Putamen (tissue), 1 donor: ENCODE results near the gene PPP2R2C.

ENCODE experiments used
- DNase-seq: peaks from one replicate; pipeline ENCODE4 v3.0.0-alpha.2; 2016; ENCODE audit warnings: low spot score

The PPP2R2C gene

DNA sequence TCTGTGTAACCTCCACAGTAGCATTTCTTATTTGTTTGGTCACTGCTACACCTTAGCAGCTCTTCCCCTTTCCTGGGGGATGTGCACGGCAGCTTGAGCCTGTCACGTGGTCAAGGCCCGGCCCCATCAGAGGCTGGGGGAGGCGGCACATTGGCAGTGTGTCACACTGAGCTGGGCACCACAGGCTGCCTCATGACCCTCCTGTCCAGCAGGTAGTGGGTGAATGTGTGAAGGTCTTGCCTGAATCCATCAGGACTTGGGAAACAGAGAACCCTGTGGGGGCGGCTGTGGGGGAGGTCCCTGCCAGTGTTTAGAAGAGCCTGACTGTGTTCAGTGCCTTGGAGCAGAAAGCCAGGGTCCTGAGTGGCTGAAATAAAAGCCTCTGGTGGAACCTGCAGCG, 169.5 kb downstream of the PPP2R2C start:
- no peak for DNase-seq

DNA sequence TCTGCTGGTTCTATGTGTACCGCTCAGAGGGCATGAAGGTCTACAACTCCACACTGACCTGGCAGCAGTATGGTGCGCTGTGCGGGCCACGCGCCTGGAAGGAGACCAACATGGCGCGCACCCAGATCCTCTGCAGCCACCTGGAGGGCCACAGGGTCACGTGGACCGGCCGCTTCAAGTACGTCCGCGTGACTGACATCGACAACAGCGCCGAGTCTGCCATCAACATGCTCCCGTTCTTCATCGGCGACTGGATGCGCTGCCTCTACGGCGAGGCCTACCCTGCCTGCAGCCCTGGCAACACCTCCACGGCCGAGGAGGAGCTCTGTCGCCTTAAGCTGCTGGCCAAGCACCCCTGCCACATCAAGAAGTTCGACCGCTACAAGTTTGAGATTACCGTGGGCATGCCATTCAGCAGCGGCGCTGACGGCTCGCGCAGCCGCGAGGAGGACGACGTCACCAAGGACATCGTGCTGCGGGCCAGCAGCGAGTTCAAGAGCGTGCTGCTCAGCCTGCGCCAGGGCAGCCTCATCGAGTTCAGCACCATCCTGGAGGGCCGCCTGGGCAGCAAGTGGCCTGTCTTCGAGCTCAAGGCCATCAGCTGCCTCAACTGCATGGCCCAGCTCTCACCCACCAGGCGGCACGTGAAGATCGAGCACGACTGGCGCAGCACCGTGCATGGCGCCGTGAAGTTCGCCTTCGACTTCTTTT, 170.5 kb downstream of the PPP2R2C start:
- no peak for DNase-seq

DNA sequence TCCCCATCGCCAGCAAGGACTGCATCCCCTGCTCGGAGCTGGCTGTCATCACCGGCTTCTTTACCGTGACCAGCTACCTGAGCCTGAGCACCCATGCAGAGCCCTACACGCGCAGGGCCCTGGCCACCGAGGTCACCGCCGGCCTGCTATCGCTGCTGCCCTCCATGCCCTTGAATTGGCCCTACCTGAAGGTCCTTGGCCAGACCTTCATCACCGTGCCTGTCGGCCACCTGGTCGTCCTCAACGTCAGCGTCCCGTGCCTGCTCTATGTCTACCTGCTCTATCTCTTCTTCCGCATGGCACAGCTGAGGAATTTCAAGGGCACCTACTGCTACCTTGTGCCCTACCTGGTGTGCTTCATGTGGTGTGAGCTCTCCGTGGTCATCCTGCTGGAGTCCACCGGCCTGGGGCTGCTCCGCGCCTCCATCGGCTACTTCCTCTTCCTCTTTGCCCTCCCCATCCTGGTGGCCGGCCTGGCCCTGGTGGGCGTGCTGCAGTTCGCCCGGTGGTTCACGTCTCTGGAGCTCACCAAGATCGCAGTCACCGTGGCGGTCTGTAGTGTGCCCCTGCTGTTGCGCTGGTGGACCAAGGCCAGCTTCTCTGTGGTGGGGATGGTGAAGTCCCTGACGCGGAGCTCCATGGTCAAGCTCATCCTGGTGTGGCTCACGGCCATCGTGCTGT, 171.2 kb downstream of the PPP2R2C start:
- no peak for DNase-seq

DNA sequence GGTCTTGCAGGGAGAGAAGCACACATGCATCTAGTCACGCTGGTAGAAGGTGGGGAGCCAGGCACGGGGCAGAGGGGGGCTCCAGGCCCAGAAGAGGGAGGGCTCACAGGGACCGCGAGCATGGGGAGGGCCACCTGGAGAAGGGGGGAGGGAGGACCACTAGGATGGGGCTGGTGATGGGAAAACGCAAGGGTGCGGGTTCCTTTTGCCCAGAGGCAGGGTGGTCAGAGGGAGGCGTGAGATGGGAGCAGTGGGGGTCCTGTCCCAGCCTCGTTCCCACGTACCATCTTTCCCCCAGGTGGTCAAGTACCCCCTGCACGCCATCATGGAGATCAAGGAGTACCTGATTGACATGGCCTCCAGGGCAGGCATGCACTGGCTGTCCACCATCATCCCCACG, 172.1 kb downstream of the PPP2R2C start:
- DNase-seq = no peak

DNA sequence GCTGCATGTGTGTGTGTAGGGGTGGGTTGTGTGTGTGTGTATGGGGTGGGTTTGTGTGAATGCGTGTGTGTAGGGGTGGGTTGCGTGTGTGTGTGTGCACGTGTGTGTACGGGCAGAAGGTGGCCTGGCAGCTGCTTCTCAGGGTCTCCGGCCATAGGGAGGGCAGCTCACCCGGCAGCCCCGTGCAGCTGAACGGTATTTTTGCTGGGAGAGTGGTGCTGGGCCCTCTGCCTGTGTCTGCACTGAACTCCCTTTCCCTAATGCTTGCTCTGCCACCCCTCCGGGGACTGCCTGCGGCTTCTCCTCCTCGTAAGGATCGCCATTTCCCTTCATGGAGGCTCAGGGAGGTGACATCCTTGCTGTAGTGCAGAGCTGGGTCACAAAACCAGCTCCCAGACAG, 172.5 kb downstream of the PPP2R2C start:
- DNase-seq = no peak

DNA sequence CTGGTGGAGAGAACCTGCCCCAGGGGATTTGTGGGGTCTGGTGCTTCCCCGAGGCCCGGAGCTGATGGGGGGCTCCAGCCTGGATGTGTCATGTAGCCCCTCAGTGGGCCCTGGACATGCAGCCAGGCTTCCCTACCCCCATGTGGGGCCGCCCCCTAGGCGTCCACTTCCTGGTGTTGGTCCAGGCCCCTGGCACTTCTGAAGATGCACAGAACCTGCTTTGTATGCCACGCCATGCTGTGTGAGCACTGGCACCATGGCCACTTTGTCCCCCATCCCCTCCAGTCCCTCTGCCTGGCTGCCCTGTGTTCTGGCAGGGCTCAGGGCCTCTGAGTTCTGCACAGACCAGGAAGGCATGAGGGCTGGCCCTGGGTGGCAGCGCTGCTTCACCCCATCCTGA, 173.6 kb downstream of the PPP2R2C start:
- DNase-seq = no peak

DNA sequence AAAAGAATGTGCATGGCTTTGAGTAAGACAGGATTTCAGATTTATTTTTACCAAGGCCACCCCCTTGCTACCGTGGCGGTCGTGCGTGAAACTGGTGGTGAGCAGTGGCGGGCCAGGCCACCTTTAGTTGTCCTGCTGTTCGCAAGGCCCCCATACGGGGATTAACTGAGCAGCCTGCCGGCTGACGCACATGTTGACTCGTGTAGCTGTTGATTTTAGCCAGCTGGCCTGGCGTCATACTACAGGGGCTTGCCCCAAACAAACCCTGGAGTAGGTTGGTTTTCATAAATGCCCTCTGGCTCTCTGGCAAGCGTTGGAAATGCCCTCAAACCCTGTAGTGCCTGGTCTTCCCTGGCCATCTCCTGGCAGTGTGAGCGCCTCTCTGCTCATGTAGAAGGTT, 174.4 kb downstream of the PPP2R2C start:
- DNase-seq = no peak

DNA sequence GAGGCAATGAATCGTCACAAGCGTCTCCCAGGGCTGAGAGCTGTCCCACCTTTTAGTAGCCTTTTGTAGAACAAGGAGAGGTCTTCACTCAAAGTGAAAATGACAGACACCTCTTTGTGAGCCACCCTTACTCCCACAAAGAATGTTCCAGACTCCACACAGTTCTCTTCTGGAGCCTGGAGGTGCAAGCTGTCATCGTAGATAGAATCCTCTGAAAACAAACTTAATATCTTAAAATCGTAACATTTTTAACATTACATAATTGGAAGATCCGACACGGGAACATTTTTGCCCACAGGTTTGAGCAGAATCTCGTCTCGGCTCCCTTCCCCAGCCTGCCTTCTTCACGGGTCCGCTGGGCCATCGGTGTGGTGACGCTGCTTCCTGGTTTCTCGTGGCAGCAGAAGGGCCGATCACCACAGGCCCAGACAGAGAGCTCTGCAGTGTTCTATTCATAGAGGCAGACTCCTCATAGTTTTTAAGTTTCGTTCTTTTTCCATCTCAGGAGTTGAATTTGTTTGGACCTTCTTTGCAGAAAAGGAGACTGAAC, 175.1 kb downstream of the PPP2R2C start:
- DNase-seq = peak; percentile 55

DNA sequence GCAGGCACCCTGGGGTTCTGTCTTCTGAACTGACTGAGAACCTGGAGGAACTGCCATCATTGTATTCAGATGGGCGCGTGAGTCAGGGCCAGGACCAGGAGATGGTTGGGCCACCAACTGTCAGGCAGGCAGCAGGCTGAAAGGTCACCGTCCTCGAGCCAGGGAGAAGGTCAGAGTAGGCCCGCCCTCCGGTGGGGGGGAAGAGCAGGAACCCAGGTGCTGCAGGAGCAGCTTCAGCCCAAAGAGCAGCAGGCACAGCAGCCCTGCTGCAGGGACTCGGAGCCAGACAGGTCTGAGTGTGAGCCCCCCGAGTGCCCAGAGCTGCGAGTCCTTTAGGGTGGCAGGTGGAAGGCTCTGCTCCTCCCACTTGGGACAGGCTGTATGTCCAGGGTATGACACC, 176.4 kb downstream of the PPP2R2C start:
- DNase-seq = no peak

DNA sequence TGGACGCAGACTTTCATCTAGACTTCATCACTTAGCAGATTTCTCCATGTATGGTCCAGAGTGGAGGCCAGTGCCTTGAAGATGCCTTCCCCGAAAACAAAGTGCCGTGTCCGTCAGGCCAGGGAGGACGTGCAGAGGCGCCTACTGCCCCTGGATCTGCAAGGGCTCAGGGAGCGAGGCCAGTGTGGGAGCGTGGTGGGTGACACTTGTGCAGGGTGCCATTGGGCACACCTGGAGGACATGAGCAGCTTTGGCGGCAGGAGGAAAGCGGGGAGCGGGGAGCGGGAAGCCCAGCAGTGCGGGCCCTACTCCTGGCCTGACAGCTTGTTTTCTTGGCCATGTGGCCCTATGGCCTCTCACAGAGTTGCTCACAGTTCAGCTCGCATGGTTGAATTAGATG, 176.9 kb downstream of the PPP2R2C start:
- DNase-seq = no peak

DNA sequence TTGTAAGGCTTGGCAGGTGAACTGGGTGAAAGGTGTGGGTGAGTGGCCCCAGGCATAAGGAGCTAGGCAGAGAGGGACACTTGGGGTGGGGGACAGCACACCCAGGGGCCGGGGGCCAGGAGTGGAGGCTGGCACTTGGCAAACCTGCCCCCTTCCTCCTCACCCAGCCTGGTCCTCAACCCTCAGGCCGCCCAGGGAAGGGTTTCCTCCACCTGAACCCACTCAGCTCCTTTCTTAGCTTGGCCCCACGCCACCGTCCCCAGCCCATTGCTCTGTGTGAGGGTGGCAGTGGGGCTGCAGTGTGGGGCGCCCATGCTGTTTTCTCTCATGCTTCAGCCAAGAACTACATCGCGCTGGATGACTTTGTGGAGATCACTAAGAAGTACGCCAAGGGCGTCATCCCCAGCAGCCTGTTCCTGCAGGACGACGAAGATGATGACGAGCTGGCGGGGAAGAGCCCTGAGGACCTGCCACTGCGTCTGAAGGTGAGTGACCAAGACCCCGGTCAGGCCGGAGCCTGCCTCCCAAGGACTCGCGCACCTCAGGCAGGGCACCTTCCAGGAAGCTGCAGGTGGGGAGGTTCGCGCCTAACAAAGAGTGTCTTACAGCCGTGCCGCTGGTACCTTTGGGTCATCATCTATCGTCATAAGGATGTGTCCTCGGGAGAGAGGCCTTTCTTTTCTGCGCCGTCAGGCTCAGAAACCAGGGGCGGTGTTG, 177.6 kb downstream of the PPP2R2C start:
- DNase-seq = no peak

DNA sequence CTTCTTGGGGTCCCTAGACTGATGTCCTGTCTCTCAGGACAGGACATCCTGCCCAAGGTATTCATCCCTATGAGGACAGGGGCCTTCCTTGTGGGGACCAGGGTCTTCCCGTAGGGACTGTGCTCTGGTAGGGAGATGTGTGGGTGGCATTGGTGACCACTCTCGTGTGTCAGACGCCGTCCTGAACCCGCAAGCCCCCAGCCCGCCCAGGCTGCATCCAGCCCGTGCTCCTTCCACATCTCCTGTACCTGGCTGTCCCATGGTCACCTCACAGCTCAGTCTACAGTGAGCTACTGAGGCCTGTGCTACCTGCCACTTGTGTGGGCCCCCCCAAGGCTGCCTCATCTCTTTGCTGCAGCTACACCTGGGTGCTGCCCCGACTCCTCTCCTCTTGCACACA, 178.8 kb downstream of the PPP2R2C start:
- DNase-seq = no peak

DNA sequence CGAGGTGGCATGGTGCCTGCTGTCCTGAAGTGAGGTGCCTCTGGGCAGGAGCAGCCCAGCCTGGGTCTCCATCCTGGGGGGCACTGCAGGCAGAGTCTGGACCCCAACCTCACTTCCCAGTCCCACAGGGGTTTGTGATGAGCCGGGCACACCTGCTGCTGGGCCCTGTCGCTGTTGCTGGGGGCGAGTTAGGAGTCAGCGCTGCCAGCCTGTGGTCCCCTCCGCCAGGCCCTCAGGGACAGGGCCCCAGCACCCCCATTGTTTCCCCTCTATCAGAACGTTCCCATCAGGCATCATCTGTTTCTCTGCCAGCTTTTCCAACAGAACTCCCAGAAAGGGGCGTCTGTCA, 179.3 kb downstream of the PPP2R2C start:
- no peak for DNase-seq

DNA sequence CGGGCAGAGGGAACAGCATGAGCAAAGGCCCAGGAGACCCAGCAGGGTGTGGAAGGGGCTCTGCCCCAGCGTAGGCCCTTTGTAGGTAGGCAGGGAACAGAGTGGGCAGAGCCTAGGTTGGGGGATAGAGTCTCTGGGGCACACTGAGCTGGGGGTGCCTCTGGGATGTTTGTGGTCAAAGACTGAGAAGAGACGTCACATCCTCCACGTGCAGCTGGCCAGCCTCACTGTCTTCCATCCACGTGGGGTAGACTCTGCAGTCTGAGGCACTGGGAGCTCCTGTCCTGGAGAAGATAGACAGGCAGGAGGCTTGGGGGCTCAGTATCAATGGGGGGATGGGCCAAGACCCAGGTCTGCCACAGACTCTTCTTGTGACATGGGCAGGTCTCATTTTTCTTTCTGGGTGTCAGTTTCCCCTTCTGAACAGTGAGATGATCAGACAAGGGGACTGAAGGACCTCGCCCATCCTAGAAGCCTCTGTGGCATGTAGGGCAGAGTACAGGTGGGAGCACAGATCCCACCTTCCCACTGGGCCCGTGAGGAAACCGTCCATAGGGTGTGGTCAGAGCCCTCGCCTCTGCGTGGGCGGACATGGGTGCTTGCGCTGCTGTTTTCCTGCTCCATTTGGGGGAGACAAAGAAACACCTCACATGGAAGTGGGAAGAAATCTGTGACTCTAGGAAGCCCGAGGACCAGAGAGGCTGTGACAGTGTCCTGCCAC, 179.9 kb downstream of the PPP2R2C start:
- DNase-seq = no peak

DNA sequence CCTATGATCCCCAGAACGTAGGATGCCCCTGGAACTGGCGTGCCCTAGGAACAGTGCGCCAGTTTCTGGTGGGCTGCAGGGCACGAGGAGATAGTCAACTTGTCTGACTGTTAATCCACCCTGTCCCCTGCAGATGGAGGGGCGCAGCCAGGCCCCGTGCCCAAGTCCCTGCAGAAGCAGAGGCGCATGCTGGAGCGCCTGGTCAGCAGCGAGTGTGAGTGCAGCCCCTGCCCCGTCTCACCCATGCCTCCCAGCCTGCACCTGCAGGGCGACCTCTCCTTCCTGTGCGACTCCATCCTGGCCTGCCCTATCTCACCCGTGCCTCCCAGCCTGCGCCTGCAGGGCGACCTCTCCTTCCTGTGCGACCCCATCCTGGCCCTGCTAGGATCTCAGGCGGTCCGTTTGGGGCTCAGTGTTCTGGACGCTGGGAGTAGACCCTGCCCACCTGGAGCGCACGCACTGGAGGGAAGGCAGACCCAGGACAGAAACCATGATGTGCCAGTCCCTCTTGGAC, 180.6 kb downstream of the PPP2R2C start:
- DNase-seq = no peak

DNA sequence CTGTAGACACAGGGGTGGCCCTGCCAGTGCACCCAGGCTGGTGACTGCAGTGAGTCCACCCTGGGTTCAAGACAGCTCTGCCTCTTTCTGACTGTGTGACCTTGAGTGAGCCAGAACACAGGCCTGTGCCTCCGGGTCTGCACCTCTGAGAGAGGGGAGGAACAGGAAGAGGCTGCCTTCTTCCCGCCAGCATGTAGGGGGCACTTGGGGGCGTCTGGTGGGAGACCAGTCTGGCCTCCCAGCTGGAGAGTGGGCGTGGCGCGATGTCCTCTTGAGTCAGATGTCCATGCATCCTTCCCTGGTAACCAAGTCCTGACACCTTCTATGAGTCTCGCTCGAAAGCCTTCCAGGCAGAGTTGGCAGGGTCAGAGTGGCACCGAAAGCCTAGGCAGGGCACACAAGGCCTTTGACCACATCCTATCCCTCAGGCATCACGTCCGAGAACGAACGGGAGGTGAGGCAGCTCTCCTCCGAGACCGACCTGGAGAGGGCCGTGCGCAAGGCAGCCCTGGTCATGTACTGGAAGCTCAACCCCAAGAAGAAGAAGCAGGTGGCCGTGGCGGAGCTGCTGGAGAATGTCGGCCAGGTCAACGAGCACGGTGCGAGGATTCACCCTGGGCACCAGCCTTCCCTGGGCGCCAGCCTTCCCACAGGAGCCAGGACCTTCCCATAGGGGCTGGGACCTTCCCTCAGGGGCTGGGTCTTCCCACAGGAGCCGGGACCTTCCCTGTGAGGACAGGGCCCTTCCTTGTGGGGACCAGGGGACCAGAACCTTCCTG, 181.5 kb downstream of the PPP2R2C start:
- no peak for DNase-seq

DNA sequence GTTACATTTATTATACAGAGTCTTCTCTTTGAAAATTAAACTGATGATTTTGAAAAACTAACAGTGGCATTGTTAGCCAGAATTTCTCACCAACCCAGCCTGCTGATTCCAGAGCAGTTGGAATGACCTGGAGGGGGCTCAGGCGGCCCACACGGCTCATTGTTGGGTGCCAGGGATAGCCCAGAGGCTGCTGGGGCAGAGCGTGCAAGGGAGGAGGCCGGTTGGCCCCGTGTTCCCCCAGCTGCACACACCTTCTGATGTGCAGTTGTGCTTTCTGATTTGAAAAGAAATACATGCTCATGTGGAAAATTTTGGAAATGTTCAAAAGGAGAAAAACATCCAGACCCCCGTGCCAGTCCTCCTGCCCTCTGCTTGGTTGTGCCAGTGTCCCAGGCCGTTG, 182.2 kb downstream of the PPP2R2C start:
- no peak for DNase-seq

DNA sequence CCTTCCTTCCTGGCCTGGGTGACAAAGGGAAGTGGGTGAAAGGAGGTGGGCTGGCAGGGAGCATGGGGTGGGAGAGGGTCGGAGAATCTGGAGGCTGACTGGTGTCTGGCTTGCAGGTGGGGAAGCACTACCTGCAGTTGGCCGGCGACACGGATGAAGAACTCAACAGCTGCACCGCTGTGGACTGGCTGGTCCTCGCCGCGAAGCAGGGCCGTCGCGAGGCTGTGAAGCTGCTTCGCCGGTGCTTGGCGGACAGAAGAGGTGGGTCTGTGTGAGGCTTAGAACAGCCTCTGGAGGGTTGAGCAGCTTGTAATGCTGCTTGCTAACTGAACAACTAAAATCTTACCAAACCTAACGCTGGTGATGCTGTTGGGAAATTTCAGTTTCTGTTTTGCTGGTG, 183.5 kb downstream of the PPP2R2C start:
- no peak for DNase-seq

DNA sequence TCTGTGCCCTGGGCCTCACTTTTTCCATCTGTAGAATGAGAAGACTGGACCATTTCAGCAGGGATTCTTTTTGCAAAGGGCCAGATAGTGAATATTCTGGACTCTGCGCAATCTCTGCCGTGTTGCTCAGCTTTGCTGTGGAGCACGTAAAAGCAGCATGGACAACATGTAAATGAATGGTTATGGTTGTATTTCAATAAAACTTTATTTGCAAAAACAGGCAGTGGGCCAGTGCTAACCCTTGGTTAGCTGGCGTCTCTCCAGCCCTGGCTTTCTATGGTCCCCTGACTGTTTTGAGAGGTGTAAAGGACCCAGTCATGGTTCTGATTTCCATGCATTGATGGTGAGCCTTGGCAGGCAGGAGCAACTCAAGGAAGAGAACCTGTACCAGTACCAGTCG, 184.1 kb downstream of the PPP2R2C start:
- no peak for DNase-seq

DNA sequence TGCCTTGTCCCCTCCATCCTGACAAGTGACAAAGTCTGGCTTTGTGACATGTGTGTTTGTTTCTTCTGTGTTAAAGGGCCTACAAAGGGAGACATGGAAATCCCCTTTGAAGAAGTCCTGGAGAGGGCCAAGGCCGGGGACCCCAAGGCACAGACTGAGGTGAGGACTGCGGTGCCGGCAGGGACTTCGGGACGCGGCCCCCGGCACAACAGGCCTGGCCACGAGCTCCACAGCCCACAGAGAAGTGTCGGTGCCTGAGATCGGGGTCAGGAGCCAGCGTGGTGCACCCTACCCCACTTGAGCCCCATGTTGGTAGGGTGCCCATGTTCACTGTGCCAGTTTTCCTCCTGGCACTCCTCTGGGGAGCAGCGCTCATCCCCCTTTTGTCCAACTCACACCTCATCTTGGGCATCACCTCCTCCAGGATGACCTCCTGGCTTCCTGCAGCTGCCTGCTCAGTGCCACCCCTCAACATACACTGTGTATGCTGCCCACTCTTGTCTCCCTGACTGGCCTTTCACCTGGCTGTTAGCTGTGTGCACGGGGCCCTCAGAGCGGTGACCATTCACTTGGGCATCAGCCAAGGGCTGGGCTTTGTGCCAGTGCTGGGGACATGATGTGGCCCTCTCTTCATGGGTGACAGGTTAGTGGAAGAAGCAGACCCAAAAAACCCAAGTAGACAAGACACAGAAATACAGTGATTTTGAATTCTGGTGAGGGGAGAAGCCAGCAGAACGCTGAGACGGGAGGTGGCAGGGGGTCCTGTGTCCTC, 185.2 kb downstream of the PPP2R2C start:
- no peak for DNase-seq

DNA sequence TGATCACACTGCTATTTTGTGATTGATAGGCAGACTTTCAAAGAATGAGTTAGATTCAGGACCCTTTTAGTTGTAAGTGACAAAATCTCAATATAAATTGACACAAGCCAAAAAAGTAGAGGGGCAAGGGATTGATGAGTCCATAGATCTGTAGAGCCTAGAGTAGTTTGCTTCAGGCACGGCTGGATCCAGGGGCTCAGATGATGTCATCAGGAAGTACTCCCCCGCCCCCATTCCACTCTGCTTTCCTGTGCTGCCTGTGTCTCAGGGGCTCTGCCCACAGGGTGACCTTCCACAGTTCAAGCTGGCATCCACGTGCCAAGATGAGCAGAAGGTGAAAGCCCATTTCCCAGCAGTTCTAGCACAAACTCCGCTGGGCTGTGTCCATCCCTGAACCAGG, 189.1 kb downstream of the PPP2R2C start:
- DNase-seq = no peak
